K562 (cell line): ENCODE measurements around the gene CCDC85C. TPM values are rescaled to one million over a fixed set of nuclear protein-coding genes. Genes with fewer than 3 reads are reported as not detected.

ENCODE experiments used
- ATAC-seq: fragments of 200-7000 bp; cut with Tn5 transposase; 3 replicates; pipeline ENCODE4 v1.9.1; 2020; ENCODE audit warnings: moderate library complexity
- BruUV-seq: library from RNA; stranded (reverse); fragments of 400-500 nt; replicated peaks from 2 replicates; lab custom pipeline; 2021; lab: Mats Ljungman, UMichigan
- CTCF ChIA-PET: fragments of 300-600 bp; formaldehyde crosslinking; extraction: SDS; loops from one replicate; lab custom pipeline; 2021; ENCODE audit warnings: low intra/inter-chr PET ratio; lab: Yijun Ruan, JAX
- POLR2A ChIA-PET: fragments of 300-600, 350-650 bp; sonication (Branson Sonifier 250); formaldehyde crosslinking; extraction: SDS; loops from one replicate; lab custom pipeline; 2021; ENCODE audit warnings: antibody characterized with exemption, inconsistent platforms; lab: Yijun Ruan, JAX
- DNase-seq, 4 experiments: peaks; one replicate each; pipeline versions ENCODE4 v3.0.0 to v3.0.0-alpha.2; 2011 to 2018; ENCODE audit warnings: low spot score in 3 of 4, mixed read lengths in 3 of 4; ENCODE audit errors: extremely low read depth in 1 of 4
- FAIRE-seq: peaks from 2 replicates; lab custom pipeline; 2011; peaks lifted over from hg19 to GRCh38; lab: Jason Lieb, UNC
- H2AFZ ChIP-seq: 2 replicates; pipeline ENCODE4 v1.6.0; 2011; ENCODE audit warnings: low read depth, low read length, control low read depth, inconsistent platforms
- H3K27ac ChIP-seq: fragments of 200-600 bp; 3 replicates; pipeline ENCODE4 v1.8.0; 2011; ENCODE audit warnings: low read depth, mild to moderate bottlenecking, control low read depth, inconsistent platforms, low read length, moderate library complexity, mixed read lengths; ENCODE audit errors: extremely low read depth
- H3K27me3 ChIP-seq, 2 experiments: fragments of 300-600 bp in 1 of 2; 2 replicates in 1 of 2; 3 replicates in 1 of 2; pipeline versions ENCODE4 v1.6.0 to v1.8.0; 2011; ENCODE audit warnings: inconsistent platforms in 2 of 2, low read length in 2 of 2, mild to moderate bottlenecking in 1 of 2, mixed read lengths in 1 of 2, moderate library complexity in 1 of 2; ENCODE audit not compliant: control insufficient read depth in 2 of 2, insufficient read depth in 2 of 2
- H3K36me3 ChIP-seq: fragments of 300-600 bp; 3 replicates; pipeline ENCODE4 v1.8.0; 2011; ENCODE audit warnings: mild to moderate bottlenecking, low read length, inconsistent platforms; ENCODE audit not compliant: control insufficient read depth, insufficient read depth
- H3K4me1 ChIP-seq, 2 experiments: fragments of 200-600 bp in 1 of 2; replicated peaks in 1 of 2; 2 replicates in 1 of 2; 3 replicates in 1 of 2; pipeline versions ENCODE4 v1.5.1 to v1.8.0; 2011; ENCODE audit warnings: inconsistent platforms in 2 of 2, low read length in 2 of 2, mild to moderate bottlenecking in 1 of 2, mixed read lengths in 1 of 2, moderate library complexity in 1 of 2; ENCODE audit not compliant: control insufficient read depth in 2 of 2, insufficient read depth in 2 of 2
- H3K4me2 ChIP-seq: 2 replicates; pipeline ENCODE4 v1.6.1; 2011; ENCODE audit warnings: low read length, control low read depth, inconsistent platforms, mixed read lengths; ENCODE audit not compliant: insufficient read depth
- H3K4me3 ChIP-seq: fragments of 200-600 bp; sonication (generic), shearing (Covaris generic); 2 replicates; pipeline ENCODE4 v1.5.1; 2016; ENCODE audit warnings: control low read depth, inconsistent platforms
- H3K79me2 ChIP-seq: fragments of 200-600 bp; 3 replicates; pipeline ENCODE4 v1.8.0; 2011; ENCODE audit warnings: low read length, inconsistent platforms; ENCODE audit not compliant: control insufficient read depth, insufficient read depth
- H3K9ac ChIP-seq, 2 experiments: 2 replicates each; pipeline versions ENCODE4 v1.6.0 to v1.6.1; 2011; ENCODE audit warnings: low read depth in 2 of 2, low read length in 2 of 2, control low read depth in 1 of 2, inconsistent platforms in 1 of 2, mild to moderate bottlenecking in 1 of 2, mixed read lengths in 1 of 2; ENCODE audit not compliant: insufficient read depth in 1 of 2
- H3K9me1 ChIP-seq: one replicate; pipeline ENCODE4 v1.6.0; 2011; ENCODE audit warnings: inconsistent platforms, mild to moderate bottlenecking, low read length, moderate library complexity; ENCODE audit not compliant: control insufficient read depth, insufficient read depth
- H3K9me3 ChIP-seq: replicated peaks from 2 replicates; pipeline ENCODE4 v1.5.1; 2011; ENCODE audit warnings: low read depth, low read length, inconsistent platforms; ENCODE audit not compliant: control insufficient read depth, insufficient read depth
- H4K20me1 ChIP-seq: replicated peaks from 2 replicates; pipeline ENCODE4 v1.6.1; 2011; ENCODE audit warnings: low read length, inconsistent platforms, mixed read lengths; ENCODE audit not compliant: control insufficient read depth, insufficient read depth
- BRD9 ChIP-seq: fragments of 450-650 bp; IDR thresholded peaks from 2 replicates; pipeline ENCODE4 v1.6.1; 2018; ENCODE audit warnings: low read depth; ENCODE audit not compliant: partially characterized antibody
- CBX3 ChIP-seq, 2 experiments: IDR thresholded peaks; 1 replicate in 1 of 2; 2 replicates in 1 of 2; pipeline ENCODE4 v1.6.1; 2012; ENCODE audit warnings: inconsistent platforms in 2 of 2, low read length in 2 of 2, borderline replicate concordance in 1 of 2, control low read depth in 1 of 2
- CBX5 ChIP-seq: IDR thresholded peaks from 2 replicates; pipeline ENCODE4 v1.6.1; 2014; ENCODE audit warnings: low read depth, borderline replicate concordance
- COPS2 ChIP-seq: fragments of 450-650 bp; conservative IDR thresholded peaks from 2 replicates; pipeline ENCODE4 v1.6.1; 2016; ENCODE audit warnings: mild to moderate bottlenecking, moderate library complexity
- DNMT1 ChIP-seq: fragments of 450-650 bp; IDR thresholded peaks from 2 replicates; pipeline ENCODE4 v1.6.1; 2016; ENCODE audit warnings: antibody characterized with exemption, mild to moderate bottlenecking
- HNRNPL ChIP-seq: fragments of 200-400 bp; formaldehyde crosslinking; IDR thresholded peaks from 2 replicates; pipeline ENCODE4 v1.6.1; 2017; ENCODE audit warnings: low read depth, mild to moderate bottlenecking, low read length
- SRF ChIP-seq, 2 experiments: fragments of 250-450, 450-650 bp in 1 of 2; sonication (Bioruptor Pico) in 1 of 2; sonication (generic) in 1 of 2; formaldehyde crosslinking; IDR thresholded peaks; 2 replicates each; pipeline versions ENCODE4 v1.5.0 to v1.5.1; 2020 to 2022; ENCODE audit warnings: mild to moderate bottlenecking in 1 of 2, missing genetic modification reagents in 1 of 2
- USF2 ChIP-seq: sonication (generic); formaldehyde crosslinking; IDR thresholded peaks from 2 replicates; pipeline ENCODE4 v1.5.0; 2020; ENCODE audit warnings: missing genetic modification reagents
- VEZF1 ChIP-seq: fragments of 200-800 bp; sonication (Bioruptor generic); IDR thresholded peaks from 2 replicates; pipeline ENCODE4 v1.6.1; 2017; ENCODE audit warnings: missing genetic modification characterization, missing compliant biosample characterization
- ZFP1 ChIP-seq: fragments of 450-650 bp; formaldehyde crosslinking; IDR thresholded peaks from 2 replicates; pipeline ENCODE4 v1.4.0; 2020; ENCODE audit warnings: mild to moderate bottlenecking, mixed read lengths
- ZNF146 ChIP-seq: IDR thresholded peaks from one replicate; pipeline ENCODE4 v1.6.1; 2018; ENCODE audit warnings: missing compliant biosample characterization; ENCODE audit not compliant: unreplicated experiment
- ZNF23 ChIP-seq: fragments of 250-450 bp; sonication (Bioruptor Pico); IDR thresholded peaks from 2 replicates; pipeline ENCODE4 v1.4.0; 2020; ENCODE audit warnings: mild to moderate bottlenecking
- ZNF592 ChIP-seq: fragments of 450-650 bp; IDR thresholded peaks from 2 replicates; pipeline ENCODE4 v1.6.1; 2017; ENCODE audit warnings: antibody characterized with exemption, mild to moderate bottlenecking
- ZNF668 ChIP-seq: fragments of 250-450 bp; sonication (Bioruptor Pico); IDR thresholded peaks from 2 replicates; pipeline ENCODE4 v1.8.0; 2022; ENCODE audit warnings: mild to moderate bottlenecking, inconsistent platforms
- WGBS: fragments of 100-300 bp; shearing (Covaris generic); methylation state at CpG from one replicate; pipeline ENCODE4 v1.1.6; 2016; ENCODE audit warnings: low coverage, mixed read lengths; ENCODE audit not compliant: insufficient coverage; ENCODE audit errors: missing lambda C conversion rate; 5-methylcytosine and 5-hydroxymethylcytosine counted together
- in situ Hi-C: fragments of 300-500 bp; cut with MboI; formaldehyde crosslinking; loops from 4 replicates; pipeline ENCODE4 v1.15.0; 2018; ENCODE audit warnings: inconsistent platforms, mixed read lengths
- intact Hi-C: fragments of 100-400 bp; cut with micrococcal nuclease; formaldehyde crosslinking; loops from 2 replicates; pipeline ENCODE4 v1.14.2; 2022
- polyA plus RNA-seq, 8 experiments: library from polyadenylated mRNA; depleted of rRNA in 4 of 8; stranded (reverse) in 5 of 8; unstranded in 3 of 8; fragments of >200 nt; fragmentation: Nextera tagmentation in 2 of 8; fragmentation: Illumina TruSeq in 1 of 8; extraction: Ambion mirVana in 2 of 8; extraction: Trizol in 1 of 8; gene quantifications; 2 replicates each; pipeline versions ENCODE4 v1.2.1 to v1.2.3, GENCODE V29; 2011 to 2014; ENCODE audit warnings: inconsistent platforms in 1 of 8, missing spikeins in 1 of 8
- total RNA-seq, 7 experiments: library from RNA; depleted of rRNA in 6 of 7; stranded (reverse); fragments of >200 nt in 6 of 7; fragmentation: Illumina TruSeq in 2 of 7; extraction: Trizol in 2 of 7; gene quantifications; 2 replicates each; pipeline versions ENCODE4 v1.2.1 to v1.2.3, GENCODE V29; 2011 to 2021; ENCODE audit warnings: low replicate concordance in 1 of 7
- TF ChIP-seq, protein P1 (sequence below): sonication (generic); formaldehyde crosslinking; IDR thresholded peaks from 2 replicates; pipeline ENCODE4 v1.8.0; 2023; ENCODE audit warnings: mild to moderate bottlenecking, missing genetic modification reagents

Gene CCDC85C
- total and polyA plus RNA-seq, 9 of the 15 experiments (the other 6 are each of a cell fraction or from before 2014, with no cell fraction given): 0.18 to 22.0 (median 6.3) TPM

- 78% methylated on average over 3 of the region's 3 CpGs for WGBS
- ChIA-PET CTCF (no interaction called here), POLR2A (interaction anchor here (1.1 kb wide), 1 partner anchor 17 kb away, joined by 3 read pairs; the partner anchor contains the start of genes CCNK and SETD3)
- peaks cover 10% of the 10 kb centered on the region; the same call in 1 of the 3 replicates for H3K79me2 ChIP-seq
- no TSS peak for BruUV-seq
- no peak for DNase-seq
- no peak overlapping the region for H2AFZ ChIP-seq
- H3K36me3 ChIP-seq: peaks cover 86% of the 10 kb centered on the region
- H3K4me1 ChIP-seq: no peaks in the 10 kb centered on the region
- no peaks in the 10 kb centered on the region for H3K9me1 ChIP-seq
- H4K20me1 ChIP-seq: no peaks in the 10 kb centered on the region; the same call in 1 of the 2 replicates
- ATAC-seq: no peak
- no peak for FAIRE-seq
- H3K9ac ChIP-seq: no peak overlapping the region
- H3K27ac ChIP-seq: no peak overlapping the region
- no peak overlapping the region for H3K4me3 ChIP-seq
- in situ Hi-C loops: no loop called here
- intact Hi-C loops: no loop called here
- no peak overlapping the region for H3K4me2 ChIP-seq
- H3K27me3 ChIP-seq: no peaks in the 10 kb centered on the region
- no peaks in the 10 kb centered on the region for H3K9me3 ChIP-seq
- TF ChIP-seq ZNF23 (no peak), CBX5 (no peak), ZNF668 (CRISPR knock-in tag) (no peak), COPS2 (no peak), DNMT1 (no peak), HNRNPL (no peak), USF2 (CRISPR knock-in tag) (no peak), ZFP1 (CRISPR knock-in tag) (no peak), BRD9 (no peak), SRF (CRISPR knock-in tag; IDR thresholded peaks at IDR 0.05) (no peak), VEZF1 (CRISPR knock-in tag) (no peak), ZNF592 (no peak), CBX3 (IDR thresholded peaks at IDR 0.05; ENCODE audit: borderline replicate concordance in 1 of 2, low read length in 2 of 2) (no peak), ZNF146 (CRISPR knock-in tag) (no peak)
- TF ChIP-seq, protein P1, sequence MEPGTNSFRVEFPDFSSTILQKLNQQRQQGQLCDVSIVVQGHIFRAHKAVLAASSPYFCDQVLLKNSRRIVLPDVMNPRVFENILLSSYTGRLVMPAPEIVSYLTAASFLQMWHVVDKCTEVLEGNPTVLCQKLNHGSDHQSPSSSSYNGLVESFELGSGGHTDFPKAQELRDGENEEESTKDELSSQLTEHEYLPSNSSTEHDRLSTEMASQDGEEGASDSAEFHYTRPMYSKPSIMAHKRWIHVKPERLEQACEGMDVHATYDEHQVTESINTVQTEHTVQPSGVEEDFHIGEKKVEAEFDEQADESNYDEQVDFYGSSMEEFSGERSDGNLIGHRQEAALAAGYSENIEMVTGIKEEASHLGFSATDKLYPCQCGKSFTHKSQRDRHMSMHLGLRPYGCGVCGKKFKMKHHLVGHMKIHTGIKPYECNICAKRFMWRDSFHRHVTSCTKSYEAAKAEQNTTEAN: no peak
Observed at GRCh38 chr14:99497894-99498293, 106.1 kb downstream of the CCDC85C start.
